HL-60/S4 treated with retinoic acid at 250 ng/mL for 4 days and 3 days (cell line): ENCODE measurements around the gene ALDH4A1.

Source experiments
- in situ Hi-C: fragments of 300-500 bp; cut with MboI; formaldehyde crosslinking; loops from 2 replicates; pipeline ENCODE4 v1.7.0; 2022; ENCODE audit warnings: low sequenced_read_pairs

Gene ALDH4A1

GRCh38 chr1:18902523-18903290 lies at the start of gene ALDH4A1:
TSS of gene ALDH4A1 (minus strand) at chr1:18902555. CDS start at chr1:18902523, 32 bp downstream.
- in situ Hi-C loops: loop anchor here (10.0 kb wide), 1 partner anchor 192 kb away; no protein-coding TSS in a partner anchor

GRCh38 chr1:18951818-18952391 lies 49.5 kb upstream of the ALDH4A1 start:
- in situ Hi-C loops: no loop called here

GRCh38 chr1:18951416-18951815 lies 49.1 kb upstream of the ALDH4A1 start:
- in situ Hi-C loops: no loop called here

GRCh38 chr1:18950401-18951026 lies 48.2 kb upstream of the ALDH4A1 start:
- in situ Hi-C loops: no loop called here

GRCh38 chr1:18949686-18950400 lies 47.5 kb upstream of the ALDH4A1 start:
- in situ Hi-C loops: no loop called here

- in situ Hi-C loops: no loop called here
These were observed 46.7 kb upstream of the ALDH4A1 start for GRCh38 chr1:18948913-18949685.

GRCh38 chr1:18948048-18948912 lies 45.9 kb upstream of the ALDH4A1 start:
- in situ Hi-C loops: no loop called here

- in situ Hi-C loops: no loop called here
These were observed 45.2 kb upstream of the ALDH4A1 start for GRCh38 chr1:18947570-18947969.

GRCh38 chr1:18946550-18947381 lies 44.4 kb upstream of the ALDH4A1 start:
- in situ Hi-C loops: no loop called here

- in situ Hi-C loops: no loop called here
These were observed 43.1 kb upstream of the ALDH4A1 start for GRCh38 chr1:18945401-18945849.

GRCh38 chr1:18944810-18945209 lies 42.5 kb upstream of the ALDH4A1 start:
- in situ Hi-C loops: no loop called here

- in situ Hi-C loops: no loop called here
These were observed 41.7 kb upstream of the ALDH4A1 start for GRCh38 chr1:18943914-18944572.

GRCh38 chr1:18943162-18943561 lies 40.8 kb upstream of the ALDH4A1 start:
- in situ Hi-C loops: no loop called here

GRCh38 chr1:18942340-18942739 lies 40.0 kb upstream of the ALDH4A1 start:
- in situ Hi-C loops: no loop called here

GRCh38 chr1:18941221-18942141 lies 39.1 kb upstream of the ALDH4A1 start:
- in situ Hi-C loops: no loop called here

GRCh38 chr1:18940303-18941020 lies 38.1 kb upstream of the ALDH4A1 start:
- in situ Hi-C loops: no loop called here
